Adrenal gland (tissue), 12 donors: ENCODE measurements around the gene SEMA3F. TPM values are rescaled to one million over a fixed set of nuclear protein-coding genes. Genes with fewer than 3 reads are reported as not detected.
A peak's percentile ranks its signal among the peaks of the same experiment; 100 is the strongest.

ENCODE experiments used
- DNase-seq, 7 donors: peaks; one replicate each; pipeline ENCODE4 v3.0.0-alpha.2; 2019 to 2020
- H3K27ac ChIP-seq, 5 donors: fragments of 200-600 bp; sonication (generic) in 4 of 5; 1 replicate in 3 of 5; 2 replicates in 2 of 5; pipeline versions ENCODE4 v1.5.1 to v1.8.0; 2016 to 2020; ENCODE audit warnings: mild to moderate bottlenecking in 1 of 5
- H3K27me3 ChIP-seq: fragments of 200-600 bp; 2 replicates; pipeline ENCODE4 v1.8.0; 2021
- H3K36me3 ChIP-seq, 2 donors: fragments of 200-600 bp; replicated peaks in 1 of 2; 1 replicate in 1 of 2; 2 replicates in 1 of 2; pipeline versions ENCODE4 v1.5.1 to v1.8.0; 2018 to 2022
- H3K4me1 ChIP-seq, 2 donors: fragments of 200-600 bp; replicated peaks in 1 of 2; 1 replicate in 1 of 2; 2 replicates in 1 of 2; pipeline versions ENCODE4 v1.5.1 to v1.8.0; 2018 to 2021
- H3K4me3 ChIP-seq, 4 donors: fragments of 200-600 bp; sonication (generic) in 3 of 4; one replicate each; pipeline ENCODE4 v1.5.1; 2016 to 2018
- H3K9me3 ChIP-seq, 3 donors: fragments of 200-600 bp; sonication (generic) in 1 of 3; replicated peaks in 1 of 3; 1 replicate in 2 of 3; 2 replicates in 1 of 3; pipeline versions ENCODE4 v1.5.1 to v1.8.0; 2016 to 2021
- CTCF ChIP-seq, 6 experiments: fragments of 450-650 bp in 4 of 6; fragments of 200-600 bp in 2 of 6; sonication (generic) in 1 of 6; IDR thresholded peaks; 1 replicate in 5 of 6; 2 replicates in 1 of 6; pipeline versions ENCODE4 v1.5.1 to v1.8.0; 2016 to 2021; ENCODE audit warnings: antibody characterized with exemption in 6 of 6, mild to moderate bottlenecking in 2 of 6, moderate library complexity in 1 of 6
- POLR2A ChIP-seq, 2 donors: fragments of 450-650 bp; IDR thresholded peaks; one replicate each; pipeline ENCODE4 v1.6.1; 2017; ENCODE audit warnings: antibody characterized with exemption in 2 of 2, mild to moderate bottlenecking in 2 of 2, moderate library complexity in 1 of 2
- WGBS, 4 donors: extraction: QIAGEN DNeasy Blood & Tissue Kit in 2 of 4; methylation state at CpG; one replicate each; pipeline versions ENCODE4 v1.1.5 to v1.1.7; 2013 to 2017; 5-methylcytosine and 5-hydroxymethylcytosine counted together
- intact Hi-C, 2 donors: fragments of 100-400 bp; cut with DNase I; formaldehyde crosslinking; loops; one replicate each; pipeline versions ENCODE4 v1.14.1 to v1.15.0; 2022 to 2023
- polyA plus RNA-seq, 3 donors: library from polyadenylated mRNA; stranded (reverse); fragments of 200-250 nt in 2 of 3; fragments of 350-450 nt in 1 of 3; fragmentation: Illumina TruSeq in 1 of 3; extraction: RNeasy Lipid Tissue Mini Kit (QIAGEN cat#74804) in 1 of 3; gene quantifications; one replicate each; pipeline ENCODE4 v1.2.3, GENCODE V29; 2013 to 2014
- total RNA-seq, 9 donors: library from RNA; depleted of rRNA in 4 of 9; stranded (reverse); fragments of >200 nt in 4 of 9; fragments of 120-200 nt in 1 of 9; fragmentation: NEBNext Ultra II Directional in 1 of 9; extraction: Animal tissue kit (Norgen Biotek cat#: 25700) in 1 of 9; gene quantifications; one replicate each; pipeline versions ENCODE4 v1.1.0 to v1.2.4, GENCODE V29; 2013 to 2023
- donor health status: healthy with polysubstance abuse.
- donor health status: Bipolar disorder and iron deficiency.
- donor health status: DM: yes; HTN: yes; CAD: no.
- donor health status: DM: no; HTN: no; CAD: no.
- donor health status: DM: no; HTN: no; CAD: no.
- donor health status: DM: yes; HTN: yes; CAD: no.

The SEMA3F gene
- total and polyA plus RNA-seq, 12 donors: 1.6 to 21.1 (median 13.6) TPM

- no peak overlapping the region for H3K27ac ChIP-seq
- intact Hi-C loops: no loop called here
- no peaks in the 10 kb centered on the region for H3K27me3 ChIP-seq
- no peaks in the 10 kb centered on the region for H3K36me3 ChIP-seq
- TF ChIP-seq CTCF (IDR thresholded peaks at IDR 0.05) (no peak), POLR2A (IDR thresholded peaks at IDR 0.05) (no peak)
- H3K4me1 ChIP-seq: no peaks in the 10 kb centered on the region
- DNase-seq: no peak
- no peak overlapping the region for H3K4me3 ChIP-seq
- H3K9me3 ChIP-seq: no peaks in the 10 kb centered on the region
- WGBS, 4 donors: 88 to 97% (median 91%) methylated on average over 15 to 19 of the region's 19 CpGs
These were observed 32.6 kb downstream of the SEMA3F start for GRCh38 chr3:50187750-50188149.

GRCh38 chr3:50189274-50189673 lies 34.1 kb downstream of the SEMA3F start:
- WGBS, 4 donors: 6 to 12% (median 9%) methylated on average over 4 to 5 of the region's 5 CpGs
- Histone ChIP-seq H3K4me3 (no peak overlapping the region), H3K9me3 (no peaks in the 10 kb centered on the region), H3K4me1 (peaks cover 0 to 2% of the 10 kb centered on the region in 2 donors), H3K27ac (no peak overlapping the region), H3K27me3 (peaks cover 15% of the 10 kb centered on the region), H3K36me3 (no peaks in the 10 kb centered on the region)
- DNase-seq: peak; percentile 69 to 90 (median 81)
- TF ChIP-seq CTCF (IDR thresholded peaks at IDR 0.05) (peak; percentile 47 to 86 (median 76)), POLR2A (IDR thresholded peaks at IDR 0.05) (no peak)
- intact Hi-C loops: no loop called here

GRCh38 chr3:50189989-50190388 lies 34.9 kb downstream of the SEMA3F start:
- TF ChIP-seq CTCF (IDR thresholded peaks at IDR 0.05) (no peak), POLR2A (IDR thresholded peaks at IDR 0.05) (no peak)
- WGBS, 4 donors: 73 to 92% (median 80%) methylated on average over 4 to 7 of the region's 7 CpGs
- no peaks in the 10 kb centered on the region for H3K36me3 ChIP-seq
- peaks cover 0 to 7% of the 10 kb centered on the region in 2 donors for H3K4me1 ChIP-seq
- no peak overlapping the region for H3K27ac ChIP-seq
- H3K4me3 ChIP-seq: no peak overlapping the region
- H3K9me3 ChIP-seq: no peaks in the 10 kb centered on the region
- DNase-seq: no peak
- intact Hi-C loops: loop anchor here (2.0 to 5.0 kb wide), 2 partner anchors 67 to 87 kb away; partner anchors contain the start of gene LSMEM2 (in 1 of the 2)
- peaks cover 16% of the 10 kb centered on the region for H3K27me3 ChIP-seq

- DNase-seq: no peak
- Histone ChIP-seq H3K36me3 (no peaks in the 10 kb centered on the region), H3K4me1 (peaks cover 0 to 7% of the 10 kb centered on the region in 2 donors), H3K9me3 (no peaks in the 10 kb centered on the region), H3K4me3 (no peak within 1 kb of the TSS), H3K27me3 (peaks cover 25% of the 10 kb centered on the region), H3K27ac (no peak within 1 kb of the TSS)
- 48 to 66% (median 65%) methylated on average over 3 to 8 of the region's 8 CpGs for WGBS, 4 donors
- intact Hi-C loops: loop anchor here (2.0 to 5.0 kb wide), 2 partner anchors 68 to 86 kb away; partner anchors contain the start of gene LSMEM2 (in 1 of the 2)
- TF ChIP-seq POLR2A (IDR thresholded peaks at IDR 0.05): no peak
- TF ChIP-seq CTCF (IDR thresholded peaks at IDR 0.05): no peak
These were observed 36.0 kb downstream of the SEMA3F start, which contains the start of gene GNAT1 for GRCh38 chr3:50190936-50191660. GNAT1 (plus strand) TSS chr3:50191610; CDS start chr3:50191726, 116 bp downstream.
